A673 (cell line): Measurements from ENCODE around the gene DESI2.

Source experiments
- EZH2 ChIP-seq: fragments of 200-600 bp; sonication (generic); IDR thresholded peaks from 2 replicates; pipeline ENCODE4 v1.6.1; 2017; ENCODE audit warnings: borderline replicate concordance, low read depth, mild to moderate bottlenecking, mixed read lengths, antibody characterized with exemption, low read length; ENCODE audit not compliant: poor library complexity, severe bottlenecking
- TF ChIP-seq, protein P1 (sequence below): fragments of 300-800, 200-600 bp; sonication (generic); conservative IDR thresholded peaks from 2 replicates; pipeline ENCODE4 v1.5.1; 2017; ENCODE audit warnings: low read depth, mild to moderate bottlenecking, antibody characterized with exemption, low read length, moderate library complexity, mixed read lengths

DNA sequence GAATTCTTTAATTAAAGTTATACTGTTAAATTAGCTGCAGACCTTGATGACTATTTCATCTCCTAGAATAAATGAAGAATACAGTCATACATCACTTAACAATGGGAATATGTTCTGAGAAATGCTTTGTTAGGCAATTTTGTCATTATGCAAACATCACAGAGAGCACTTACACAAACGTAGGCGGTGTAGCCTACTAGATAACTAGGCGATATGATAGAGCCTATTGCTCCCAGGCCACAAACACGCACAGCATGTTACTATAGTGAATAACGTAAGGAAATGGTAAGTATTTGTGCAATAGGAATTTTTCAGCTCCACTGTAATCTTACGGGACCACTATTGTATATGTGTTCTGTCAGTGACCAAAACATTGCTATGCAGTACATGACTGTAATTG is 37.6 kb upstream of the DESI2 start:
- TF ChIP-seq, protein P1, sequence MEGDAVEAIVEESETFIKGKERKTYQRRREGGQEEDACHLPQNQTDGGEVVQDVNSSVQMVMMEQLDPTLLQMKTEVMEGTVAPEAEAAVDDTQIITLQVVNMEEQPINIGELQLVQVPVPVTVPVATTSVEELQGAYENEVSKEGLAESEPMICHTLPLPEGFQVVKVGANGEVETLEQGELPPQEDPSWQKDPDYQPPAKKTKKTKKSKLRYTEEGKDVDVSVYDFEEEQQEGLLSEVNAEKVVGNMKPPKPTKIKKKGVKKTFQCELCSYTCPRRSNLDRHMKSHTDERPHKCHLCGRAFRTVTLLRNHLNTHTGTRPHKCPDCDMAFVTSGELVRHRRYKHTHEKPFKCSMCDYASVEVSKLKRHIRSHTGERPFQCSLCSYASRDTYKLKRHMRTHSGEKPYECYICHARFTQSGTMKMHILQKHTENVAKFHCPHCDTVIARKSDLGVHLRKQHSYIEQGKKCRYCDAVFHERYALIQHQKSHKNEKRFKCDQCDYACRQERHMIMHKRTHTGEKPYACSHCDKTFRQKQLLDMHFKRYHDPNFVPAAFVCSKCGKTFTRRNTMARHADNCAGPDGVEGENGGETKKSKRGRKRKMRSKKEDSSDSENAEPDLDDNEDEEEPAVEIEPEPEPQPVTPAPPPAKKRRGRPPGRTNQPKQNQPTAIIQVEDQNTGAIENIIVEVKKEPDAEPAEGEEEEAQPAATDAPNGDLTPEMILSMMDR, result no peak
- no peak for TF ChIP-seq EZH2
